COLO668 (cell line): ENCODE measurements around the gene ICA1.

Source experiments
- DNase-seq: peaks from one replicate; lab custom pipeline; 2025; ENCODE audit not compliant: unreplicated experiment; lab: John Stamatoyannopoulos, UW

The ICA1 gene

GRCh38 chr7:8161364-8161828 lies 100.6 kb downstream of the ICA1 start:
- DNase-seq: no peak

DNA sequence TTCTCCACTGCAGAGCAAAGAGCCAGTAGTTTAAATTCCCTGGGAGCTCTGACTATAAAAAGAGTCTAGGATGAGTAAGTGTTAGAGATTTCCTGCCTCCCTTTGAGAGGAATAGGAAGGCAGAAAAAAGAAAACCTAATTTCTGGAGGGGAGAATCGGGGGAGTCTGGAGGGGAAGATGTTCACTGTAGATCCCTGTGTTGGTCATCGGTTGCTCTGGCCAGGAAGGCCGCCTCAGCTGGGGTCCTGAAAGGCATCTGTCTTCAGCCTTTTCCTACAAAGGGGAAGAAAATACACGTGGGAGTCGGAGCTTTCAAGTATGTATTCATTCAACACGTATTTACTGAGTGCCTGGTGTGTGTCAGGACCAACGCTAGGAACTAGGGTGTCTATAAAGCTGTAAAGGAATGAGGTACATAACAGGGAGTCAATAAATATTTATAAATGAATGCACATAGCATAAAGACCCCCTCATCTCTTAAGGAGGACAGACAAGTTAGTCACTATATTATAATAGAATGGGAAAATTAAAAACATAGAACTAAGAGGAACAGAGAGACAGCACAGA lies 101.1 kb downstream of the ICA1 start:
- no peak for DNase-seq

DNA sequence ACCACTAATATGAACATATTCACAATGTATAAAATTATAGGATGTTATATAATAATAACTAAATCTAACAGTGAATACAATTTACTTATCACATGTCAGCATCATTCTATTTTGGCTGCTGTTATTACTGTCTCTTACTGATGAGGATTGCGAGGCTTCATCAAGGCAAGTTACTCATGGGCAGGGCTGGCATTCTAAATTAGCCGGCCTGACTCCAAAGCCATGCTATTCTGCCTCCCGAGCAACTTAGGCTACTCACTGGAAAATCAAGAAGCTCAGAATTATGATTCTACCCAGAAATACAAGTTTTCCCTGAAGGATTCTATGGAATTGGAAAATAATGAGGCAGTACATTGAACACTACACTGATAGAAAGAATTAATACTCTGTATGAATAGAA lies 101.7 kb downstream of the ICA1 start:
- DNase-seq: no peak

DNA sequence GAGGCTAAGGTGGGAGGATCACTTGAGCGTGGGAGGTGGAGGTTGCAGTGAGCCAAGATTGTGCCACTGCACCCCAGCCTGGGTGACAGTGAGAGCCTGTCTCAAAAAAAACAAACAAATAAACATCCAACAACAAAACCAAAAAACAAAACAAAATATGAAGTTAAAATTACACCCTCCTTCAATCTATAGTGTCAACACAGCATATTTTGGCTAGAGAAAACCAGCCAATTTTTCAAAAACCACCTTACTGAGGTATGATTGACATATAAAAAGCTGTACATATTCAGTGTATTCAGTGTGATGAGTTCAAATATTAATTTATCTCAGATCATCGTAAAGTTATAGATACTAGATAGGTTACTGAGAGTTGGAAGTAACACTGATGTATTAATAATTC lies 102.4 kb downstream of the ICA1 start:
- DNase-seq: no peak

DNA sequence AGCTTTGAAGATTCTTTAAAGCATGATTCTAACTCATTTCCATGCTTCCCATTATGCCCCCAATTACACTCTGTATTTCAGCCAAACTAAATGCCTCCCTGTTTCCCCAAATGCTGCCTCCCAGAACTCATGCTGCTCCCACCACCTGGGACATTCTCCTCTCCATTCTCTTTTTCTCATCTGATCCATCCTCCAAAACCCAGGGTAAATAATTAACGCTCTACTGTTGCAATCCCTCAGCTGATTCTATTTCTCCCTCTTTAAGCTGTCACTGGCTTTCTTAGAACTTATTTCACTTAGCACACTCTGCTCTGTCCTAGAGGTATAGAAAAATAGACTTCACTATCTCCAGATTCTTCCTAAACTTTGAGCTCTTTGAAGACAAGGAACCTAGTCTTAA lies 104.7 kb downstream of the ICA1 start:
- no peak for DNase-seq

- no peak for DNase-seq
Measured at GRCh38 chr7:8155836-8156235, 106.1 kb downstream of the ICA1 start.

DNA sequence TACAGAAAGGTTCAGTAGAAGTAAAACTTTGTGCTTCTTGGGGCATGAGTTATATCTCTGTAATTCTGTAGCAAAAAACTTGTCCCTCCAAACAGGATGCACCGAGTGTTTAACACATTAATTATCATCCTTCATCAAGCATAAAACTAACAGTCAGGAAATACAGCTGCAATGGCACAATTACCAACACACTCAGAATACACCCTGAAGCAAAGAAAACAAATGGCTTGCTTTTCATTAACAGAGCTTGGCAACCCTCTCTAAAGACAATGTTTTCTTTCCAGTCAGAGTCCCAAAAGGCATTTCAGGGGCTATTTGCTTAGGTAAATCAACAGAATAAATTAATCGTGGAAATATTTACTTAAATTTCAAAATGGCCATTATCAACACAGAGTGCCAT lies 107.7 kb downstream of the ICA1 start:
- no peak for DNase-seq

DNA sequence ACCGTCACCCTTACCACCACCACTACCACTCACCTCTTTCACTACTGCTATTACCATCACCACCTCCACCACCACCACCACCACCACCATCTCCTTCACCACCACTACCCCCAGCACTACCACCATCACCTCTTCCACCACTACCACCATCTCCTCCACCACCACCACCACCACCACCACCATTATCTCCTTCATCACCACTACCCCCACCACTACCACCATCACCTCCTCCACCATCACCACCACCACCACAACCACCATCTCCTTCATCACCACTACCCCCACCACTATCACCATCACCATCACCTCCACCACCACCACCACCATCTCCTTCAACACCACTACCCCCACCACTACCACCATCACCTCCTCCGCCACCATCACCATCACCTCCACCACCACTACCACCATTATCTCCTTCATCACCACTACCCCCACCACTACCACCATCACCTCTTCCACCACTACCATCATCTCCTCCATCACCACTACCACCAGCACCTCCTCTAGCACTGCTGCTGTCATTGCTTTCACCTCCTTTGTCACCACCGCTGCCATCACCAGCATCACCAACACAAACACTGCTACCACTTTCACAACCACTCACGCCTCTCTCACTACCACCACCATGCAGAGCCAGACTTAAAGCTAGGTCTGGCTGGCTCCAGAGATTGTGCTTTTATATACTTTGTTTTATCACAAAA lies 109.3 kb downstream of the ICA1 start:
- DNase-seq: no peak

GRCh38 chr7:8151161-8151725 lies 110.7 kb downstream of the ICA1 start:
- DNase-seq: no peak

DNA sequence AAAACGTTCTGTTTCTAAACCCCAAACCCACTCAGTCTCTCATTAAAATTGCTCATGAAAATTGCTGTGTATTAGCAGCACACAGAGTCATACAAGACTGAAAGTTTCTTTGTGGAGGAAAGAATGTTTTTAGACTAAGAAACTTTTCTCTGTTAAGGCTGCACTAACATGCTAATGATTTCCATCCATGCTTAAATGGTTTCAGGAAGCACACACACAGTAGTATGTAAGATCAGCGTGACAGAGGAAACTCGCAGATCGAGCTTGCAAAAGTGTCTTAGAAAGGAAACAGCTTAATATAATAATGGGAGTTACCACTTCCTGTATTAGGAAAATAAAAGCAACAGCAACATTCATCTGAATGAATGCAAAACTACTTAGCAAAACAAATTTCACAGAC lies 112.7 kb downstream of the ICA1 start:
- no peak for DNase-seq

DNA sequence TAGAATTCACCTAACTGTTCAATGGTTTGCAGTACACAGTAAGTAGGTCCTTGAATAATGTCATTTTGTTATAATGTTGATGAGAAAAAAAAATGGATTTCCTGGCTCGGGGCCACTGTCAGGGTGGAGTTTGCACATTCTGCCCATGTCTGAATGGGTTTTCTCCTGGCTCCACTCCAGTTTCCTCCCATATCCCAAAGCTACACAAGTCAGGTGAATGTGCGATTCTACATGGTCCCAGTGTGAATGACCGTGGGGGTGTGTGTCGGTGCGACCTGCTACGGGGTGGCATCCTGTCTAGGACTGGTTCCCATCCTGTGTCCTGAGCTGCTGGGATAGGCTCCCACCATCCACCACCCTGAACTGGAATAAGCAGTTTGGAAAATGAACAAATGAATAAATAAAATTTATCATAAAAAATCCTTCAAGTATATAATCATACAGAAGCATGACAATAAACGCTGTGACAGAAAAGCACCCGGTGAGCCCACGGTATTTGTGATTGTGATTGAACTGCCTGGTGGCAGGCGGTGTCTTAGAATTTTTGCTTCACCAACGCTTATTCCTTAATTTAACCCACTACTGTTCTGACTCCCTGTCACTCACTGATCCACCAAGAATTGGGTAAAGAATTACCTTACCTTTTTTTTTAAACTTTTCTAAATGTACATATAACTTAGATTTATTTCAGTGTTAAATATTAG lies 114.1 kb downstream of the ICA1 start:
- DNase-seq: no peak

DNA sequence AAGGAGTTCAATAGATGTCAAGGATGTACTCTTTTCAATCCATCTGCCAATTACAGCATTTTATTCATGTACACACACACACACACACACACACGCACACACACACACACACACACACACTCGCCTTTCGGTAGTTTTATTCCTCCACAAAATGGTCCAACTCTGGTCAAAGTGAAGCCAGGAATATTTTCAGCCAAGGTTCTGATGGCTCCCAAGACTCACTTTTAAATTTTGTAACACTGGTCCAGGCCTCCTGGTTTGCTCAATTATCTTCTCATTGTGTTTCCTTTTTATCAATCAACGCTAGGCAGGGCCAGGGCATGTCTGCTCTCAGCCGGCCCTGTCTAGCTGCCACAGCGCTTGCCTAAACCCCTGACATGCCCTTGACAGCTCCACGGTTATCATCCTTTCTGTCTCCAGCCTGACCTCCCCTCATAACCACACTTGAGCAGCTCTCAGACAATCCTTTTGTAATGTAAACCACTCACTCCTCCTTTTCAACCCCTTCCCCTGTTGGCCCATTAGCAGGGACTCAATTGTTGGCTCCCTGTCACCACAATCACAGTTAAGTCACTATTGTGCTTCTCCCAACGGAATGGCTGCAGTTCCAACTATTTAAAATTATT lies 115.1 kb downstream of the ICA1 start:
- DNase-seq: no peak

- DNase-seq: no peak
Measured at GRCh38 chr7:8146106-8146787, 115.7 kb downstream of the ICA1 start.

DNA sequence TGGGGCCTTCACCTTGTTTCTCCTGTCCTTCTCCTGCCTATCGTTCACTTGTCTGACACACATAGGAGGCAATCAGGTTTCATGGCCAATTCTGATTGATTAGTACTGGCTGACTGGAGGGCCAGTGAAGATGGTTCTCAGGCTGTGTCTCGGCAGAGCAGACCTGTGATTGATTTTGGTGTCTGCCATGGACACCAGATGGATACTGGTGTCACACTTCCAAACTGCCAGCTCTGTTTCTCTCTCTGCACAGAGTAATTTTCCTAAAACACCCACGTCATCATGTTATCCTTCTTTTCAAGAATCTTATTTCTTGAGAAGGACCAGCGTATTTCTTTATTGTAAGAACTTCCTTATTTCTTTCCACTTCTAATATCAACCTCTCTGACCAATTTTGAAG lies 117.1 kb downstream of the ICA1 start:
- no peak for DNase-seq

- DNase-seq: no peak
Measured at GRCh38 chr7:8143151-8143874, 118.7 kb downstream of the ICA1 start.

DNA sequence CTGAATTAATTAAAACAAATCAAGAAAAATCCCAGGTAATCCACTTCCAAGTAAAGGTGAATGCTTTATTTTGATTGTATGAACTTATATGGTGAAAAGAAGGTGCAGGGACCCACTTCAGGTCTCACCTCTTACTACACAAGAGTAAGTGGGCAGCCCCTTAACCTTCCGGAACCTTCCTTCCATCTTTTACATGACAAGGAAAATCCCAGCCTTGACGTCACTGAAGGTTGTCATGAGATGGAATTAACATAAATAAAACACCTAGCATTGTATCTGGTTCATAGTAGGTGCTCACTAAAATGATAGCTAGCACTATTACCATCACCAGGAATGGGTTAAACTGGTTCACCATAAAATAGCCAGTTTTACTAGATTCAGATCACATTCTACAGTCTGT lies 119.5 kb downstream of the ICA1 start:
- DNase-seq: no peak

- DNase-seq: no peak
Measured at GRCh38 chr7:8141070-8141469, 120.9 kb downstream of the ICA1 start.

GRCh38 chr7:8136051-8136730 lies 125.8 kb downstream of the ICA1 start:
- DNase-seq: no peak

- no peak for DNase-seq
Measured at GRCh38 chr7:8135417-8135816, 126.5 kb downstream of the ICA1 start.
